HG03432 (cell line): ENCODE results near the gene CHN1.
A peak's percentile ranks its signal among the peaks of the same experiment; 100 is the strongest.

Experiments used
- ATAC-seq: cut with Tn5 transposase; IDR thresholded peaks from one replicate; pipeline ENCODE4 v1.9.1; 2021; ENCODE audit warnings: mild to moderate bottlenecking, moderate library complexity; ENCODE audit not compliant: unreplicated experiment

Gene CHN1

DNA sequence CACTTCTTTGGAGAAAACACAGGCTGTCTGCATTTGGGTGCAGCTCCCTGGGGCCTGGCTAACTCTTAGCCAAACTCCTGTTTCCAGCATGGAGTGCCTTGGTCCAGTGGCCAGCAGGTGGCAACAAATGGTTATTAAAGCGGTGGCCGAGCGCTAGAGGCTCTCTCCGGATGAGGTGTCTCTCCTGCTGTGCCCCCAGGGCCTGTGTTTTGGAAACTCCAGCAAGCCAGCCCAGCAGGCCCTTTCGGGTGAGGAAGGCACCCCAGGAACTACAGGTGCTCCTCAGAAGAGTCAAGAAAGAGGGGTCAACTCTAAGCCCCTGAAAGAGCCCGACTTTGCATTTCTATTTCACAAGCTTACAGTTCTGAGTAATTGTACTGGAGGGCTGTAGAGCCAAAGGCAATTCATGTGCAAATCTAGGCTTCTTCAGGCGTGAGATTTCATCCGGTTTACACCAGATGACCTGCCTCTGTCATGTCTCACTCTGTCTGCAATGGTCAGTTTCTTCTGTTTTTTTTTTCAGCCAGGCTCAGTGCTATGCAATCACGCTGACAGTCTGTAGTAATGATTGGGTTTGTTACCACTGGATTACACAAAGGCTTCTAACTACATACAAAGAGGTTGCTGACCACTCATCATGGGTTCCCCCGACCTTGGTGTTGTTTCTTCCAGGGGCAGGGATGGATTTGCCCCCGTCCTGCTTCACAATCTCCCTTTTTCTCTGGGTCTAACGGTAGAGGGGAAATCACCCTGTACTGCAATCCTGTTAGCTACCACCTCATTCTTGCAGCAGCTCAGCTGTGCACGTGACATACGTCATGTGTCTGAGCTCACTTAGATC, 233.3 kb downstream of the CHN1 start:
- peak; percentile 81 for ATAC-seq

DNA sequence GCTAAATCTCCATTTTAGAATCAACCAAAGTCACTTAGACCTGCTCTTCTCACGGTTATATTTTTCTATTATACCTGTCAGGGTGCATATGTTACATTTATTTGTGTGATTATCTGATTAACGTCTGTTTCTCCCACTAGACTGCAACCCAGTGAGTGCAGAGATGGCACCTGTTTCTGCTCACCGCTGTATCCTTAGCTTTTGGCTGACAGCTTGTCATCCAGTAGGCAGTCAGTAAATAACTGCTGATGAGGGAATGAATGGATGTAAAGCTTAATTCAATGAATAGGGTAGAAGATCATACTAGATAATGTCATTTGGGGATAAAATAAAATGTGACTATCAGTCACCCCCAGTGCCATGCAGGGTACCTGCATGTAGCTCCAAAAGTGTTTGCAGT, 234.0 kb downstream of the CHN1 start:
- peak; percentile 7 for ATAC-seq

DNA sequence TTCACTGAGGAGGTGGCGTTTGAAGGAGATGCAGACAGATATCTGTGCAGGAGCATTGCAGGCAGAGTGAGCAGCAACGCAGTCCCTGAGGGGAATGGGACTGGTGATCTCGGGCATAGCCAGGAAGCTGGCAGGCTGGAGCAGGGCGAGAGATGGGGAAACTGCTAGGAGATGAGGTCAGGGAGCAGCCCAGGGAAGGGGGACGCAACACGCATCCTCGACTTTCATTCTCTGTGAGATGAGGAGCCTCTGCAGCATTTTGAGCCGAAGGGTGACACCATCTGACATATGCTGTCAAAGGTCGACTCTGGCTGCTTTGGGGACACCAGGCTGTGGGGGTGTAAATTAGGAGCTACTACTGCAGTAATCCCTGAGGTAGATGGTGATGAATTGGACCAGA, 236.6 kb downstream of the CHN1 start:
- ATAC-seq: no peak

DNA sequence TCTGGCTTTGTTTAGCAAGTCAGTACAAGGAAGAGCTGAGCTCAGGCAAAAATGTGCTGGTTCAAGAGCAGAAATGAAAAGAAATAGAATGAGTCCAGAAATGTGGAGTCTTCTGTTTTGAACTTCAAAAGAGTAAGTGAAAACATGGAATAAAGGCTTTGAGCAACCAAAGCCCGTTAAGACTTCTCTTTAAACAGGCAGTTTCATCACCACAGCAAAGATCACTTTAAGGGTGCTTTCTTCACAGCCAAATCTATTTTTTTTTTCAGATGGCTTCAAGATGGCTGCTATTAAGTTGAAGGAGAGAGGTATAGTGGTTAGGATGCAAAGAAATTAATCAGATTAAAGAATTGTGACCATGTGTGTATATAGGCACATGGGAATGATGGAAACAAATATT, 238.9 kb downstream of the CHN1 start:
- no peak for ATAC-seq

DNA sequence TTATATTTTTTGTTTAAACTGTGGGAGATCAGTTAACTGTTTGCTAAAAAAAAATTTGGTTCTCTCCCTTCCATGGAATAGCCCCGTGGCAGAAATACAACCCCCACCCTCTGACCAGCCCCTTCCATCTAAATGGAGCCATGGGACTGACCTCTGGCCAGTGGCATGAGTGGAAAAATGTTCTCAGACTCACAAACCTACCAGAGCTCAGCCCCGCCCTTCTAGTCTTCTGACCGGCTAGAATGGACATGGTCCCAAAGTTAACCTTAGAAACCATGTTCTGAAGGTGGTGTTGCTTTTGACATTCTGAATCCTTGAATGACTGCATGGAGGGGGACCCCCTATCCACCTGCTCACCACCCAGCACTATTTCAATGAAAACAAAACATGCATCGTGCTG, 239.6 kb downstream of the CHN1 start:
- no peak for ATAC-seq

DNA sequence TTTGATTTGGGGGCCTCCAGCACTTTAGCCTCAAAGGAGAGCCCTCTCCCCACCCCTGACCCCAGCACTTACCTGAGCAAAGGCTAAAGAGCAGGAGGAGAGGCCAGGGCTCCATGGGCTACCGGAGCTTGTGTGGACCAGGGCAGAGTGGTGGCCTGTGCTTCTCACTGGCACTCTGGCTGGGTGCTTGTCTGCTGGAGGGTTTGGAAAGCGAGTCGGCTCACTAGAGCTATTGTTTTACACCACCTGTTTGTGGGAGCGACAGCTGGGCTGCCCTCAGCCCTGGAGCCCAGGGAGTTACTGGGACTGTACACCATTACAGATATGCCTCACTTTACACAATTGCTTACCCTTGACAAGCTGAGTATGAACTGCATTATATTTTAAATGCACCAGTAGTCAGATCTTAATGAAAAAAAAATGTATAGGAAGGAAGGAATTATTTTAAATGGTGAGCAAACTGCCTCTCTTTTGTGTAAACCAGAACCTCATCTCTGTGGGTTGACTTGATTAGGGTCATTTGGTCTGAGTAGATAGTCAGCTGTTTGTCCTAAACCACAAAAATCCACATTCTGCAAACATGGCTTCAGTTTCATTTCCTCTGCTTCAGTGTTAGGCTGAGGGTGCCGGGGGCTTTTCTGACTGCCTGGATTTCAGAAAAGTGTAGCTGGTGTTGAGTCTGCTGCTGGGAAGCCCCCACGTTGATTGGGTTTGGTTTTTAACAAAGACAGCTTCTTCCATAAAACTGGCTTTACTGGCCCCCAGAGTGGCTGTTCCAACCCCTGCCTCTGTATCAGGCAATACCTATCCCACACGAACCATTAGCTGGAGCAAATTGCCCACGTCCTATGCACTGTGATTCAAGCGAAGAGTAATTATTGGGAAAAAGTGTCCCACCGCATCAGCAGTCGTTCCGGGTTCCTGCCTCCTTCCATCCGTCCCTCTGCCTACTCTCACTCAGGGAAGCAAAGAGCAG, 240.6 kb downstream of the CHN1 start, which contains the start of gene CHRNA1:
TSS of gene CHRNA1 (minus strand) at position 193 of the 976 bp plus-strand sequence. CDS start at position 115, 78 bp downstream.
- peak; percentile 76 for ATAC-seq

DNA sequence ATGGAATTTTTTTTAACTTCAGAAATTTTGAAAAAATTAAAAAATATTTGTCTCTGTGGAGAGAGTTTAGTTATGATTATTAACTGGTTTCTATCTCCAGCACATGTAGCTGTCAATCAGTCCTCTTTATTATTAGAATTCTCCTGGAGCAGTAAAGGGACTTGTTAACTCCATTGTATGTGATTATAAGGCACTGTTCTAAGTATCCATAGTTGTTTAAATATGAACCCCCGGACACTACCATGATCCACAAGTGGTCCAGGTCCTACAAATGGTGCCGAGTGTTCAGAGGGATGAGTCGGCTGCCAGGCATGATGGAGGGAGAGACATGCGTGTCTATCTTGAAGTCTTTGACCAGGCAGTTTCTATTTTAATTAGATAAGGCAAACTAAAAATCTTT, 241.4 kb downstream of the CHN1 start:
- no peak for ATAC-seq

DNA sequence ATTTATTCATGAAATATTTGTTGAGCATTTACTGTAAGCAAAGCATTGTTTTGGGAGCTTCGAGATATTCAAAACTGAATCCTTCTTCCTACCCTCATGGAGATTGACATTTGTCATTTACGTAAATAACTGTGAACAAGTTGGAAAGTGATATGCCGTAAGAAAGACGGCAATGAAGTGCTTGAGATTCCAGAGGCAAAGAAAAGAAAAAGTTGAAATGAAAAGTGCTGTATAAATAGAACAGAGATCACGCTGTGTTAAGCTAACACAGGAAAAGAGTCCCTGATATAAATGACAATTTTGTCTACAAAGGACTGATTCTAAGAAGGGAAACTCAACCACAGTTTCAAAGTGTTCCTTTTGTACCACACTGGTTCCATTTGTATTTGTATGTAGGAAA, 242.7 kb downstream of the CHN1 start:
- no peak for ATAC-seq

DNA sequence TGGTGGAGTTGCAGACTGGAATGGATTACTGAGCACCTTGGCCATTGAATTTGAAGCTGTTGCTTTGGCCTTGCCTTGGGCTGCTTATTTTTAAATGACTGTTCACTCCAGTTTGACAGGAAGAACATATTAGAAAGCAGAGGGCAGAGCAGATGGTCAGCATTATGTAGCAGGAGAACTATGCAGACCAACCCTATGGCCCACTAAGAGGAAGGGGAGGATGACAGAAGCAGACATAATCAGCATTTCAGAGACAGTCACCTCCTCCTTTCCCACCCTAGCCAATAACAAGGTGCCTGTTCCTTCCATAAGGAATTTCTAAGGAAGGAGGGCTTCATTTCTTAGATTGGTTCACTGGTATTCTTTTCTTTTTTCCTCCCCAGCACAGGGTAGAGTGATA, 243.3 kb downstream of the CHN1 start:
- no peak for ATAC-seq

DNA sequence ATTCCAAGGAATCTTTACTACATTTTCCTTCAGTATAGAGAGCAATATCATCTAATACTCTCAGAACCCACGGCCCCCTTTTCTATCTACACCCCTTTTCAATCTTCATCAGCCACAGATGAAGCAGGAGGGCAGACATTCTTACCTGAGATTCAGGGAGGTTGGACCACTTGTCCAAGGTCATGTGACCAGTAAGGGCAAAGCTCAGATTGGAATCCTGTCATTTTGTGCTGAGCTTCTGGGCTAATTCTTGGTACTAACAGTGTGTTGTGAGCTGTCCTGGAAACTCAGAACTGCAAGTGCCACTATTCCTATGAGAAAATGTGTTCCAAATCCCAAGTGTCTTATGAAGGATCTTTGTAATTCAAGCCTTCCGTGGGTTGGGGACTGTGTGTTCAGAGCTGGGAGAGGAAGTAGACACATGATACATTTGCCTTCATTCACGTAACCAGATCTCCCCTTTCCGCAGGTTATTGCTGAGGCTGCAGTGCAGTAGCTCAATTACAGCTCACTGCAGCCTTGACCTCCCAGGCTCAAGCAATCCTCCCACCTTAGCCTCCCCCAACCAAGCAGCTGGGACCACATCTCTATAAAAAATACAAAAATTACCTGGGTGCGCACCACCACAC, 244.2 kb downstream of the CHN1 start:
- no peak for ATAC-seq

DNA sequence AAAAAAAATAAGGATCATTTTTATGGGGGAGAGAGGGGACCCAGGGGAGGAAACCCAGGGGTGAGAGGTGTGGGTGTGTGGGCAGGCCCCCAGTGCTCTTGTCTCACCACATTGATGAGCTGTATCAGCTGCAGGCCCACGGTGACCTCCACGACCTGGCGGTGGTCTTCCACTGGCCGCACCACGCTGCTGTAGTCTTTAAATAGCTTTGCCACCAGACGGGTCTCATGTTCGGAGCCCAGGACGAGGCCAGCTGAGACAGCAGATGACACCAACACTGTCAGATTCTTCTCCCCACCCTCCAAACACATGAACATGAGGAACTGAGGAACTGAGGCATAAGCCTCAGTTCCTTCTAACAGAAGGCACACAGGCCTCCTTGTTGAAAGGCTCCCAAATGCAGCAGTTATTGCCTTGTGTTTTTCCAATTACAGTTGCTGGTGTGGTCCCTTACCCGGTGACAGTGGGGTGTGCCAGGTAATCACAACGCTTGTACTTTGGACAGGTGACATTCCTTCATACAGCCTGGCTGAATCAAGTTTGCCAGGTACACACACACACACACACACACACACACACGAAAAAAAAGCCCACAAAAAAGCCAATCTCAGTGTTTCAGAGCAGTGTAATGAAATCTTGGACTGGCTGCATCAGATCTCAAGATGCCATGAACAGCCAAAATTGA, 245.7 kb downstream of the CHN1 start:
- no peak for ATAC-seq

DNA sequence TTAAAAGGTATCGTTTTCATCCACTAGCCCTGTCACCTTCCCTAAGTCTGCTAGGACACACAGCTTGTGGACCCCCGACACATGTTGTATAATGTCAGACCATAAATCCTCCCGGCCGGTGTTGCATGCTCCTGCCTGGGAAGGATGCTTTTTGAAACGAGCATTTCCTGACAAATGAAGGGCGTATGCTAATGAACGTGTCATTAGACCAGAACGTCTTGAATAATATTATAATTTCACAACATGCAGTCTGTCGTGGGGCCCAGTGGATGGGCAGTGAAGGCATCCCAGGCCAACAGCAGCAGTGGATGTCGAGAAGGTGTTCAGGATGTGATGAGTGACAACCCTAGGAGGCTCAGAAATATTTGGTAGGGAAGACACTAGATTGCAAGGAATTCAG, 248.4 kb downstream of the CHN1 start:
- ATAC-seq: no peak

DNA sequence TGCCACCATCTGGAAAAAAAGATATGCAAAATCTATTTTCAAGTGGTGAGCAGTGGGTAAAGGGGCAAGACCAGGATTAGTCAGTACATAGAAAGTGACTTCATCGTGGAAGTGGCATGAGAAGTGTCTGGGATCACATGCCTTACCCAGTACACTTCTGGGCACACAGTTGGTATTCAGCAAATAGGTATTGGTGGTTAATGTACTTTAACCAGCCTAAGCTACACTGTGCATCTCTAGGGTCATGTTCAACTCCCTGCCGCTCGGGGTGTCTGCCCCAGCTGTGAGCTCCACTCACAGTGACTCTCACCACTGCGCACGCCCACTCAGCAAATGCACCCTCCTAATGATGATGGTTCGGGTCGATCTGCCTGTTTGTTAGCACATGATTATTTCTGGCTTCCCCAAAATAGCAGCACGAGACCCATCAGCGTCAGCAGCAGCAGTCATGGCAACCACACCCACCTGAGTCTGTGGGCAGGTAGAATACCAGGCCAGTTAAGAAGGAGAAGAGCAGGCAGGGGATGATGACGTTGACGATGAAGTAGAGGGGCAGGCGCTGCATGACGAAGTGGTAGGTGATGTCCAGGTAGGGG, 252.0 kb downstream of the CHN1 start:
- peak; percentile 8 for ATAC-seq

DNA sequence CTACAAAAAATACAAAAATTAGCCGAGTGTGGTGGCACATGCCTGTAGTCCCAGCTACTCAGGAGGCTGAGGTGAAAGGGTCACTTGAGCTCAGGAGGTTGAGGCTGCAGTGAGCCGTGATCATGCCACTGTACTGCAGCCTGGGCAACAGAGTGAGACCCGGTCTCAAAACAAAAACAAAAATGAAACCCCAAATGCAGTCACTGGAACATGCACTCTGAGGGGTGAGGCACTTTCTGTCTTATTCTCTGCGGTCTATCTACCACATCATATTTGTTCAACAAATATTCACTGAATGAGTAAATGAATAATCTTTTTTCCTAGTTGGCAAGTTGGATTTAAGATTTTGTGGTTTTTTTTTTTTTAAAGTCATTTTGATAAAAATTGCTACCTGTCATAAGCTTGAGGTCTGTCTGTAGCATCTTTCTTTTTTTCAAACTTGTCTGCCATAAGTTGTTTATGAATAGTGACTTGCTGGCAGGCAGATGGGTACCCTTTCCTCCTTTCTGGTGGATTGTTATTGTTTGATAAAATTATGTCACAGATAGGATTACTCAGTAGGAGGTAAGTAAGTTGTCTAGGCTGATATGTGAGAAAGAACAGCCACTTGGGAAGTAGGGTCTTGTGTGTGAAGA, 252.7 kb downstream of the CHN1 start:
- peak; percentile 90 for ATAC-seq

DNA sequence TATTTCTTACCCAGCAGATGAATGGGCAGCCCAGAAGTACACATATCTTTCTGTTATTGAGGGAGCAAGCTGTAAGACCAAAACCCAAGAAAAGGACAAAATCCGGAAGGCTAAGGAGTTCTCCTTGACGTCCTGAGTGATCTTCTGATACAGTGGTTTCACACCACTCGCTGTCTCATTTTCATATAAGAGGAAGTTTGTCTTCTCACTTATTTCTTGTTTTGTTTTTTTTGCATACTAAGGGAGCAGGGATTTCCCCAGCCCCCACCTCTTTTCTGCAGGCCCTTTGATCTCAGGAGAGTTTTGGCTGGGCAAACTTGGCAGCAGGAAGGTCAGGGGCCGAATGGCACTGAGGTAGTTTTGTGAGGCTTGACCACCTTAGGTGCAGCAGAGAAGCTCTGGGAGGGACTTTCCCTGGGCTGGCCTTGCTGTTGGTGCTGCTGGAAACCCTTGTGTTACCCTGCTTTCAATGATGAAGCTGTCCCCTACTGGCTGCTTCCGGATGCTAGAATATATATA, 254.2 kb downstream of the CHN1 start:
- ATAC-seq: peak; percentile 61

DNA sequence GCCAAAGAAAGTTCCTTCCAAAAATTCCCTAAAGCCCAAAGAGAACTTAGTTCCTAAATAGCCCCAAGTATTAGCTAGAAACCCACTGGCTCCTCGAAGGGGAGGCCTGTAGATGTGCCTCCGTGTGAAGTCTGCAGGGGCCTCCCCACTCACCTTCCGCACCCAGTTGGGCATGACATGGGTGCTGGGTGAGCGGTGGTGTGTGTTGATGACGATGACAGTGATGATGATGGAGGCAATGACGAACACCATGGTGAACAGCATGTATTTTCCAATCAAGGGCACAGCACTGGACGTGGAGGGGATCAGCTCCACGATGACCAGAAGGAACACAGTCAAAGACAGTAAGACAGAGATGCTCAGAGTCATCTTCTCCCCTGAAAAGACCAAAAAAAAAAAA, 255.4 kb downstream of the CHN1 start:
- ATAC-seq: no peak

DNA sequence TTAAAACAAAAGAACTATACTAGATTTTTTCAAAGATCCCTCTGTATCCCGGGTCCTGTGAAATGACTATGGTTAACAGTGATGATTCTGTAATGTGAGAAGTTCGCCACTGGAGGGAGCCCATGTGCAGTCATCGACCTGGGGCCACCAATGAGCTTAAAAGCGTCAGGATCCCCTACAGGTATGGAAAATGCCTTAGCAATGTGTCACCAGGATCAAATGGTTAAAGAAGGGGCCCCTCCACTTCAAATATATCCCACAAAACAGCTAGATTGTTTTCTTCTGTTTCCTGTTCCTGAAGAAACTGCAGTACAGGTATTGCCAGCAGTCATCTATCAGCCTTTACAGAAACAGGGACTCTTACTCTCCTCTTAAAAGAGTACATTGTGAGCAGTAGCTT, 256.2 kb downstream of the CHN1 start:
- ATAC-seq: no peak
